GM18526 (cell line): Measurements from ENCODE around the gene ALK.

ENCODE experiments used
- POLR2A ChIP-seq: IDR thresholded peaks from 3 replicates; pipeline ENCODE4 v1.6.1; 2011; ENCODE audit not compliant: insufficient read length; ENCODE audit errors: extremely low read depth

Gene ALK

DNA sequence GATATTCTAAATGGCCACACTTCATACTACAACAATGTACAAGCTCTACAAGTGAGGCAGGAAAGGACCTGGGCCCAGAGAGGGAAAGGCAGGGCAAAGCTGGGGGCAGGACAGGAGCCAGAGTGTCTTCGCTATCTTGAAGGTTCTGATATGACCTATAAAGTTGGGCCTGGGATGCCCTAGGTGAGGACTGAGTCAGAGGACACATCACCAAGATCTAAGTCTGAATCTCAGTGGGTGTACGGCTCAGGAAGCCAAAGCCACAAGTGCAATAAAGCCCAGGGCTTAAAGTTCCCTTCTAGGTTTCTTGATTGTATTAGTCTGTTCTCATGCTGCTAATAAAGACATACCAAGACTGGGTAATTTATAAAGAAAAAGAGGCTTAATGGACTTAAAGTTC, 219.1 kb downstream of the ALK start:
- no peak for TF ChIP-seq POLR2A

DNA sequence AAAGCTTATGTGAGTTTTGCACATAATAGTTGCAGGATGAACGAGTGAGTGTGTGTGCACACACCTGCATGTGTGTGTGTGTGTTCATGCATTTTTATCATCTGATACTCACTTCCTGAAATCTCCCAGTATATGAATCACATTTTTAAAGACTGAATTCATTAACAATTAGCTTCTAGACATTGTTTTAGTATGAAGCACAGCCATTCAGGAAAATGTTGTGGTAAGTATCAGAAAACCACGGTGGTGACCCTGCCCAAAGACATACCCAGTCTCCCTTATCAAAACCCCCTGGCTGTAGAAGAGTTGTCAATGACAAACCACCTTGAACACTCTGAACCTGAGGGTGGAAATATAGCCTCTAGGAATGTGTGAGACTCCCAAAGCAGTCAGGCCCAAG, 220.8 kb downstream of the ALK start:
- no peak for TF ChIP-seq POLR2A

DNA sequence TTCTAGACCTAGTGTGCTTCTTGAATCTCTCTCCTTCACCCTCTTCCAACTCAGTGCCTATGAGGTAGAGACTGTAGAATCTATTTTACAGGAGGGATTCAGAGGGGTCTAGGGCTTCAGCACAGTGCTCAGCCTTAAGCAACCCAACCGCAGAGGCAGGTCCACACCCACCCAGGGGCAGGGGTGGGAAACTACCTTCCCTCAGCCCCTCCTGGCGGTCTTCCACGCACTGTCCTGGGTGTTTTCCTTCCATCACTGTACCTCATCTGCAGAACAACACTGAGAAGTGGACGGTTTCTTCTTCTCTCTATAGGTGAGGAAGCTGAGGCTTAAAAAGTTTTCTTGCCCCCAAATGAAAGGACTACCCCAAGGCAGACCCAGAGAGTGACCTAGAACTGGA, 222.3 kb downstream of the ALK start:
- no peak for TF ChIP-seq POLR2A

DNA sequence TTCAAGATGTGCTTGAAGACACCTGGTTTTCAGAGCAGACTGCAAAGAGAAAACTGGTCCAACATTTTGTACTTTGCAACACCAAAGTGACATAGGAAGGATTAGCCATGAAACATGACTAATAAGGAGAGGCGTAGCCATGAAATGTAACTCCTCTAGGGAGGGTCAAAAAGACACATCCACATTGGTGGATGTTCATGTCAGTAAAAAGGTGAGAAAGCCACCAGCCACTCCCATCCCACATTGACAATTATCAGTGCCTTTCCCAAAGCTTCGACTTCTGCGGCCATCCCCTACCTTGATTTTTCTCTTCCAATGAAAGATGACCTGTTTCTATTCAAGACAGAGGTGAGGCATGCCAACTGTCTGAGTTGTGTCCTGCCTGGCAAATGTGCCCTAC, 223.2 kb downstream of the ALK start:
- no peak for TF ChIP-seq POLR2A

DNA sequence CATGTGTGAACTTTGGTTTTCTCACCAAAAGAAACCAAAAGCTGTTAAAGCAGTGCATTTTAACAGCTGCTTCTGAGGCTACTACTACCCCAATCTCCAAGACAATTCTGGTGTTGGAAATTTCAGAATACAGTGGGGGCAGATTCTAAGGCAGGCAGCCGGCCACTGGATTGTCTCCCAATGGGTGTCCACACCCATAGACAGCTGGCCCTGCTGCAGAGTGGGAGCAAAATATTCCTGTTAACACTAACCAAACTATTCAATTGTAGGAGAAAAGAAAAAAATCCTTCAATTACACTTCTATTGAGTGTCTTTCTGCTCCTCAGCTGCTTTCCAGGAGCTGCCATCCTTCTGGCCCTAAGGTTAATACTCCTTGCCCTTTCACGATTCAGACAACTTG, 223.7 kb downstream of the ALK start:
- no peak for TF ChIP-seq POLR2A

DNA sequence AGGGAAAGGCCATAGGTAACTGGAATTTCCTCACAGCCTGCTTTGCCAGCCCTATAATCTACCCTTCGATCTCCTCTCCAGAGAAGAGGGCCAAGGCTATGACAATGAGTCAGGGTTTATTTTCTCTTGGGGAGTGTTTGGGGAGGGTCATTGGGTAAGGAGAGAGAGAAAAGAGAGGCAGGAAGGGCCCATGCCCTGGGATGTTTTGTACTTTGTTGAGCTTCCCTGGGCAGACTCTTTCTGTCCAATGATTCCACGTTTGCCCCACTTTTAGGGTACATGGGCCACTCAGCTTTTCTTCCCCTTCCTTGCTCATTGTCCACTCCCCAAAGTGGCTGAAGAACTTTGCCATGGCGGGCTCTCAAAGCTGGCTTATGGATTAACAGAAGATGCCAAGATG, 224.2 kb downstream of the ALK start:
- TF ChIP-seq POLR2A: no peak

DNA sequence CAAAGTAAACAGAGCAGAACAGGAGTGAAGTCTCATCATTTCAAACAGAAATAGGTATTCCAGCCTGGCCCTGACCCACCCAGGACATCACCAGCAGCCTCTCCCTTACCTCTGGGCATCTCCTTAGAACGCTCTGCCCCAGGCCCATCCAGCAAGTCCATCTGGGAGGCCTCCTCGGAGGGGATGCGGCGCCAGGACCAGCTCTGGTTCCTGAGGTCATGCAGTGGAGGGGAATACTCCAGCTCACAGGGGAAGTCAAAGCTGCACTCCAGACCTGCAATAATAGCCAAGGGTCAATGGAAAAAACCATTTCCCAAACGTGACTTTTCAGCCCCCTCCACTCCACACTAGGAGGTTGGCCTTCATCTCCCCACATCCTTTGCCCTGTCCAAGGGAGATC, 226.6 kb downstream of the ALK start:
- no peak for TF ChIP-seq POLR2A

DNA sequence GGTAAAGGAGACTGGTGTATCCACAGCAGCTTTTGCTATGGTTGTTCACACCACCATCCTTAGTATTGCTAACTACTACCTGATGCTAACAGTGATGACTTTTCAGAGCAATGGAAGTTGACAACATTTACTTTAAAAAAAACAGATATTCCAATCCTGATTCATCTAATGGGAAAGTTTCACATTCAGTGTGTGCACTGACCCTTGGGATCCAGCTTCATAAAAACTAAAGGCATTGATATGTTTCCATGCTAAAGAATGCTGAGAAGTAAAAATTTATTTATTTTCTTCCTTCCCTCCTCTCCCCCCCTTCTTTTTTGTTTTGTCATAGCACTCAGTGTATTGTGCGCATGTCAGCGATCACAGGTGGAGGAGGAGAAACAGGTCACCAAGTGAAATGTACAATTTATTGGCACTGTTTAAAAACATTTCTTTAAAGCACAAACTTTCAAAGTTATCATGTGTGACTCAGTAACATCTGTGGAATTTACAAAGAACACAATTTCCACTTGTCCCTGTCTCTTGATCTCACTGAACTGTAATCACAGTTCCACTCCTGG, 229.9 kb downstream of the ALK start:
- no peak for TF ChIP-seq POLR2A

DNA sequence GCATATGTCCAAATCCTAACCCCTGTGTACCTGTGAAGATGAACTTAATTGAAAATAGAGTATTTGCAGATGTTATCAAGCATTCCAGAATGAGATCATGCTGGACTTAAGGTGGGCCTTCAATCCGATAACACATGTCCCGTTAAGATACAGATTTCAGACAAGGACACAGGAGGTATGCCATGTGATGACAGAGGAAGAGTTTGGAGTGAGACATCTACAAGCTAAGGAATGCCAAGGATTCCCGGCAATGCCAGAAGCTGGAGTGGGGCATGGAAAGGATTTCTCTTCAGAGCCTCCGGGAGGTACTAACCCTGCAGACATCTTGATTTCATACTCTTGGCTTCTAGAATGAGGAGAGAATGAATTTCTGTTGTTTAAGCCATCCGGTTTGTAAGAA, 231.7 kb downstream of the ALK start:
- TF ChIP-seq POLR2A: no peak

DNA sequence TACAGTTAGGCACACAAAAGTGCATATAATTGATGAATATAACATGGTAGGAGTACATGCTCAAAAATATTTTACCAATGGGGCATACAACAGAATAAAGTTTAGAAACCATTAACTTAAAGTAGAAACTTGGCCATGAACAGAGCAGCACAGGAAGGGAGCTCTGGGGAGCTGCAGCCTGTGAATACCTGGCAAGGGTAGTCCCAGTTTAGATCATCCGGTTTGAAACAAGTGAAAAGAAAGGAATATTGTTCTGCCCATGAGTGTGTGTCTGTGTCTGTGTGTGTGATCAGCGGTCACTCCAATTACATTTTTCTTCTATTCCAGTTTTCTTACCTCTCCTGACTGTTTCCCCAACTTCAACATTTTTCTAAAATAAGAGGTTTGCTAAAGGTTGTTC, 233.0 kb downstream of the ALK start:
- TF ChIP-seq POLR2A: no peak

DNA sequence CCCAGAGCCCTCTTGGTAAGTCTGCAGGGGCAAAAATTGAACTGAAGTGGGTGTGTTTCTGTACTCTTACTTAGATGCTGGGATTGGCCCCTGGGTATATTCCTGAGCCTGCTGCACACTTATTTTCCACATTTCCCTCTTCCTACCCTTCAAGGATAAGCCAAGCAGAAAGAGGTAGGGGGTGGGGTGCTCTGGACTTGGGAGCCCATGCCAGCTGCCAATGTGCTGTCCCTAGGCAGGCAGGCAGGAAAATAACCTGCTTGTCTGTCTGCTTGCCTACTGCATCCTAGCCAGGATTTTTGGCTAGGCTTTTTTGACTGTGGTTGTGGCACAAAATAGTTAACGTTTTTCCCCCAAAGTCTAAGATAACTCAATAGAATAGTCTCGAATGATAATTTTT, 234.3 kb downstream of the ALK start:
- TF ChIP-seq POLR2A: no peak

DNA sequence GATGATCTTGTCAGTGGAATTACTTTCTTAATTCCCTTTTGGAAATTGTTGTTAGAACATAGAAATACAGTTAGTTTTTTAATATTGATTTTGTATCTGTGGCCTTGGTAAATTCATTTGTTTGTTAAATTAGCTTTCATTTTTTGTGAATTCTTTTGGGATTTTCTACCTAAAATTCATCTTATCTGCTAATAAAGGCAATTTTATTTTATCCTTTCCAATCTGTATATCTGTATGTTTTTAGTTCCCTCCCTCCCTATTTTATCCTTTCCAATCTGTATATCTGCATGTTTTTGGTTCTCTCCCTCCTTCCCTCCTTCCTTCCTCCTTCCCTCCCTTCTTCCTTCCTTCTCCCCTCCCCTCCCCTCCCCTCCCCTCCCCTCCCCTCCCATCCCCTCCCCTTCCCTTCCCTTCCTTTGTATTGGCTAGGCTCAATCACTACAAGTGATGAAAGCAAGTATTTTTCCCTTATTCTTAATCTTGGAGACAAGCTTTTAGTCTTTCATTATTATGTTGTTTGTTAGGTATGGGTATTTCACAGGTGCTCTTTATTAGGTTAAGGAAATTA, 244.4 kb downstream of the ALK start:
- TF ChIP-seq POLR2A: no peak

DNA sequence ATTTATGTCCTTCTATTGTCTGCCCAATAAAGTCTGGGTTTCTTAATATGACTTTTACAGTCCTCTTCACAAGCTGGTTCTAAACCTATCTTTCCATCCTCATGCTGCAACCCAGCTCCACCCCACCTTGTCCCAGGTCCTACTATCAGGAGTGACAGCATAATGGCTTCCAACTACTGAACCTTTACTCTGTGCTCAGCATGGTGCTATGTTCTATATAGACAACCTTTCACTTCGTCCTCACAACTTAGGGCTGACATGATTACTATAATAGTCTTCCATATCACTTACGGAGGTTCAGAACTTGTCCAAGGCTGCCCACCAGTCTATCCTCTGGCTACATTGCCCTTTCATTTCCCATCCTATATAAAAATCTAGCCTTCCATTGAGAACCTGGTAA, 256.8 kb downstream of the ALK start:
- no peak for TF ChIP-seq POLR2A

DNA sequence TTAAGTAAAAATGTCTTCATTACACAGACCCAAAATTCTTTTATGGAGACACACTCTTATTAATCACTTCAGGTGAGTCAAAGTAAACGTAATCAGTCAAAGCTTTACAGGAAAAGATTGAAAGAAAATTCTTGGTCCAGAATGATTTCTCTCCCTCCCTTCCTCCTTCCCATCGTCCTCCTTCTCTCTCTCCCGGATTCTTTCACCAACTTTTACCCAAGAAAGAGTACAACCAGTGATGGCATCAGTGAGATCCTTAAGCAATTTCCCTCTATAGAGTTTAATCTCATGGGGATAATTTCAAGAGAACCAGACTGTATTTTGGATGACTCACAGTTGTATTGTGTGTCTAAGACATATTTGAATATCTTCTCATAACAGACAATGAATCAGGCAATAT, 258.1 kb downstream of the ALK start:
- TF ChIP-seq POLR2A: no peak

DNA sequence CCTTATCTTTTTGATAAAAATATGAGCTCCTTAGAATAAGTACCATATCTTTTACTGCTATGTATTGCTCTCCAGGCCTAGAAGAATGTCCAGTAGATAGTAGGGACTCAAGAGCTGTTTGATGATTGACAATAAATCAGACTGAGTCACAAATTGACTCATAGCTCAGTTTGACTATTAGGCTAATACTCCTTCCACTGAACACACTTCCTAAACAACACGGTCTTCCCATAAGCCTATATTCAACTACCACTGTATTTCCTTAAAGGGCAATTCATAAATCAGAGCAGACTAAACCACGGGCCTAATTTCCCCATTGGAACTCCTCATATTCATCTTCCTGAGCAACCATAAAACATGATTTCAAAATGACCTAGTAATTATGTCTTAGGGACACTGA, 258.5 kb downstream of the ALK start:
- TF ChIP-seq POLR2A: no peak

DNA sequence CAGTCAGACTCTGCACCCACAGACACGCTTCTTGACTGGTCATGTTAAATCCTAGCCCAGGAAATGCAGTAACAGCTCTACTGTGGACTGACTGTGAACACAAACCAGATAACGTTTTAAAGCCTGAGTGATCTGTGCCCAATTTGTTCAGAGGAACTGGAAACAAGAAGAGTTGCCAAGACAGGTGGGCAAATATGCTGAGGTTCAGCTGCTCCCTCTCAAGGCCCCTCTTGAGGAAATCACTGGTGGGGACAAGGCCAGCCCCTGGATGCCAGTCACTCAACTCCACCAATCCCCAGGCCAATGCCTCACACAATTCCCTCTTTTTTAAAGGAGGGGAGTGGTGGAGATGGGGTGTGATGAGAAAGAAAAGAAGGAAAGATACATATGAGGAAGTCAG, 261.2 kb downstream of the ALK start:
- TF ChIP-seq POLR2A: no peak

DNA sequence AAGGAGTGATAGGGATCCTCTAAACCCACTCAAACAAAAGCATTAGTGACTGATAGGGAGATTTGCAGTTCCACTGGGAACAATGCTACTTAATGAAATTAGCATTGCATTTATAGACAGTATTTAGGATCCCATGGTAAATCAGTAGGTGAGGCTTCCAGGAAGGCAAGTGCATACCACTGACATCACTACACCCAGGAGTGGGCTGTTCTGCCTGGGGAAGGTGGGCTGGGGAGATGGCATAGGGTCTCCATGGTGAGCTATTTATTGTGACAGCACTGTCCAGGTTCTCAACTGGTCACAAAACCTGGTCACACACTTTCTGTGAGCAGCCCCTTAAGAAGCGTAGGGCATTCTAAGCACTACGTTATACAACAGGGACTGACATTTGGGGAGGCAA, 262.2 kb downstream of the ALK start:
- no peak for TF ChIP-seq POLR2A
